ENCODE measurements around the gene SLC7A9.
"Not testable (repeated sequence)": the region's sequence is repeated elsewhere in the genome, so short reads cannot be mapped to it uniquely, and the experiment has no call there.

Gene SLC7A9

DNA sequence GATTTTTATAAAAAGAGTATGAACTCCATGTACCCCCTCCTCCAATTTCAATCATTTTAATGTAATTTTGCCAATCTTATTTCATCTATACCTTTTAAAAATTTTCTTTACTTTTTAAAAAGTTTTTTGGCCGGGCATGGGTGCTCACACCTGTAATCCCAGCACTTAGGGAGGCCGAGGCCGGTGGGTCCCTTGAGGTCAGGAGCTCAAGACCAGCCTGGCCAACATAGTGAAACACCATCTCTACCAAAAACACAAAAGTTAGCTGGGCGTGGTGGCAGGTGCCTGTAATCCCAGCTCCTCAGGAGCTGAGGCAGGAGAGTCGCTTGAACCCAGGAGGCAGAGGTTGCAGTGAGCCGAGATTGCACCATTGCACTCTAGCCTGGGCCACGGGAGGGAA lies 36.2 kb downstream of the SLC7A9 start:
- H3K9ac ChIP-seq (ENCODE audit: low read length) = not testable (repeated sequence)

DNA sequence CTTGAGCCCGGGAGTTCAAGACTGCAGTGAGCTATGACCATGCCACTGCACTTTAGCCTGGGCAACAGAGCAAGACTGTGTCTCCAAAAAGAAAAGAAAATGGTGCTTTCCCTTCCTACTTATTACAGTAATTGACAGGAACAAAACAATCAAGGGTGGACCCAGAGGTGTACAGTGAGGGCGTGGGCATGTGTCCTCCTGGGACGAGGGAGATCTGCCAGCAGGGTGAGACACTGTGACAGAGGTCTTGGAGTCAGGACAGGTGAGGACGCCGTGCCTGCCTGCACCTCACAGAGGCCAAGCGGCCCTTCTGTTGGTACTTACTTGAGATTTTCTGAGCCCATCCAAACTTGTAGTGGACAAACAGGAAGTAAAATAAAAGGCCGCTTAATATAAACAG lies 36.7 kb downstream of the SLC7A9 start:
- not testable (repeated sequence) for H3K27me3 ChIP-seq (replicated peaks; ENCODE audit: control insufficient read depth, insufficient read depth, low read length); H3K9ac ChIP-seq (ENCODE audit: low read length); H3K36me3 ChIP-seq (ENCODE audit: control insufficient read depth, insufficient read depth, low read length, severe bottlenecking); H3K9me3 ChIP-seq (ENCODE audit: control insufficient read depth, low read length); H3K4me1 ChIP-seq (ENCODE audit: control insufficient read depth, insufficient read depth, low read length); DNase-seq (ENCODE audit: low read depth); H3K4me3 ChIP-seq (ENCODE audit: low read length)

More for the DNA sequence above, 36.2 kb downstream of the SLC7A9 start:
- not testable (repeated sequence) for DNase-seq (ENCODE audit: low read depth); H3K36me3 ChIP-seq (ENCODE audit: control insufficient read depth, insufficient read depth, low read length, severe bottlenecking); H3K27me3 ChIP-seq (replicated peaks; ENCODE audit: control insufficient read depth, insufficient read depth, low read length); H3K9me3 ChIP-seq (ENCODE audit: control insufficient read depth, low read length); H3K4me1 ChIP-seq (ENCODE audit: control insufficient read depth, insufficient read depth, low read length); H3K4me3 ChIP-seq (ENCODE audit: low read length)

- not testable (repeated sequence) for DNase-seq (ENCODE audit: low read depth); H3K4me3 ChIP-seq (ENCODE audit: low read length); H3K4me1 ChIP-seq (ENCODE audit: control insufficient read depth, insufficient read depth, low read length); H3K36me3 ChIP-seq (ENCODE audit: control insufficient read depth, insufficient read depth, low read length, severe bottlenecking); H3K9me3 ChIP-seq (ENCODE audit: control insufficient read depth, low read length); H3K9ac ChIP-seq (ENCODE audit: low read length); H3K27me3 ChIP-seq (replicated peaks; ENCODE audit: control insufficient read depth, insufficient read depth, low read length)
Observed at GRCh38 chr19:32832094-32832493, 37.5 kb downstream of the SLC7A9 start.

- H3K4me1 ChIP-seq (ENCODE audit: control insufficient read depth, insufficient read depth, low read length) = no peaks in the 10 kb centered on the region
- H3K27me3 ChIP-seq (replicated peaks; ENCODE audit: control insufficient read depth, insufficient read depth, low read length) = peaks cover 2% of the 10 kb centered on the region
- DNase-seq (ENCODE audit: low read depth) = no peak
- H3K9me3 ChIP-seq (ENCODE audit: control insufficient read depth, low read length) = no peaks in the 10 kb centered on the region
- no peak overlapping the region for H3K9ac ChIP-seq (ENCODE audit: low read length)
- no peaks in the 10 kb centered on the region for H3K36me3 ChIP-seq (ENCODE audit: control insufficient read depth, insufficient read depth, low read length, severe bottlenecking)
- no peak overlapping the region for H3K4me3 ChIP-seq (ENCODE audit: low read length)
Observed at GRCh38 chr19:32831611-32832010, 38.0 kb downstream of the SLC7A9 start.

GRCh38 chr19:32830231-32831014 lies 39.1 kb downstream of the SLC7A9 start:
- no peaks in the 10 kb centered on the region for H3K36me3 ChIP-seq (ENCODE audit: control insufficient read depth, insufficient read depth, low read length, severe bottlenecking)
- H3K27me3 ChIP-seq (replicated peaks; ENCODE audit: control insufficient read depth, insufficient read depth, low read length) = peaks cover 7% of the 10 kb centered on the region
- DNase-seq (ENCODE audit: low read depth) = no peak
- no peaks in the 10 kb centered on the region for H3K4me1 ChIP-seq (ENCODE audit: control insufficient read depth, insufficient read depth, low read length)
- no peaks in the 10 kb centered on the region for H3K9me3 ChIP-seq (ENCODE audit: control insufficient read depth, low read length)
- H3K9ac ChIP-seq (ENCODE audit: low read length) = no peak overlapping the region
- no peak overlapping the region for H3K4me3 ChIP-seq (ENCODE audit: low read length)

GRCh38 chr19:32829345-32829896 lies 40.1 kb downstream of the SLC7A9 start:
- peaks cover 17% of the 10 kb centered on the region for H3K27me3 ChIP-seq (replicated peaks; ENCODE audit: control insufficient read depth, insufficient read depth, low read length)
- no peak overlapping the region for H3K9ac ChIP-seq (ENCODE audit: low read length)
- H3K9me3 ChIP-seq (ENCODE audit: control insufficient read depth, low read length) = no peaks in the 10 kb centered on the region
- no peak for DNase-seq (ENCODE audit: low read depth)
- no peaks in the 10 kb centered on the region for H3K36me3 ChIP-seq (ENCODE audit: control insufficient read depth, insufficient read depth, low read length, severe bottlenecking)
- H3K4me3 ChIP-seq (ENCODE audit: low read length) = no peak overlapping the region
- H3K4me1 ChIP-seq (ENCODE audit: control insufficient read depth, insufficient read depth, low read length) = no peaks in the 10 kb centered on the region

DNA sequence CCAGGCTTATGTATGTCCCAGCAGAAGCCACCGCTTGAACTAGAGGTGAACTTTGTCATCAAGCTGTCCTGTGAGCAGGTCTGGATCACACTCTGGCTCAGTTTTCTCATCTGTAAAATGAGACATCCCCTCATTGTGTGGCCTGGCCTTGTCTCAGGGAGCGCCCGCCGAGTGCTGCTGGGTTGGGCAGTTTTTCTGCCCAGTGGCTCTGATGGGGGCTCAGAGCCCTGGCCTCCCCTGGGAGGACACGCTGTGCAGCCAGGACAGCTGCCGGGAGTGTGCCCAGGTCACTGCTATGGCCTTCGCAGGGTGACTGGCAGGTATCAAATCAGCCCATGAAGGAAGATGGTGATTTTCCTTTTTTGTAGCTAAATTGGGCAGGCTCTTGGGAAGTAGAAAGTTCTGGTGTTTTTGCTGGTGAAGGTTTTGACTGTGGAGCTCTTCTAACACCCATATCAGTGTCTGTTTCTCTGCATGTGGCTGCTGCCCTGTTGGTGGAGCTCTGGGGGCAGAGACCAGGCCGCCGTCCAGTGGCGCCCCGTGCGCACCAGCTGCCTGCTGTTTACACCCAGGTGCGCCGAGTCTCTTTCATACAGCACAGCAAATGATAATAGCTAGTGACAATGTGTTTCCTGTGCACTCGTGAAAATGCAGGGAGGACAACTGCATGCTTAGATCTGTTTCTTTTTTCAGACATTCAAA lies 40.8 kb downstream of the SLC7A9 start:
- H3K9me3 ChIP-seq (ENCODE audit: control insufficient read depth, low read length) = no peaks in the 10 kb centered on the region
- H3K36me3 ChIP-seq (ENCODE audit: control insufficient read depth, insufficient read depth, low read length, severe bottlenecking) = no peaks in the 10 kb centered on the region
- peaks cover 21% of the 10 kb centered on the region for H3K27me3 ChIP-seq (replicated peaks; ENCODE audit: control insufficient read depth, insufficient read depth, low read length)
- H3K9ac ChIP-seq (ENCODE audit: low read length) = no peak overlapping the region
- no peaks in the 10 kb centered on the region for H3K4me1 ChIP-seq (ENCODE audit: control insufficient read depth, insufficient read depth, low read length)
- no peak for DNase-seq (ENCODE audit: low read depth)
- H3K4me3 ChIP-seq (ENCODE audit: low read length) = no peak overlapping the region

DNA sequence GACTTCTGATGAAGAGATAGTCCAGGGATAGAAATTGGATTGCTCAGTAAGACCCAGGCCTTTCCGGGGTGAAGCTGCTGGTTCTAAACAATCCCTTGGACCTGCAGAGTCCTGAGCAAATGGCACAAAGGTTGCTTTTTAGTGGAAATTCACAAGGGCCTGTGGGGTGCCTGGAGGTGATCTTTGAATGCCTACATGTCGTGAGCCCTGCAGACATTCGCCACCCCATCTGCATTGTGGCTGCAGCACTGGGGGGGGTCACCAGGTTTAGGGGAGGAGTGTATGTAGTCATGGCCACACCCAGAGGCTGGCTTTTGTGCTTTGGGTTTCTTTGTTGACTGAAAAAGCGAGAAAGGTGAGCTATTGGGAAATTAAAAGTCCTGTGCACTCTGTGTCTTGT lies 41.4 kb downstream of the SLC7A9 start:
- Histone ChIP-seq H3K9ac (ENCODE audit: low read length) (no peak overlapping the region), H3K9me3 (ENCODE audit: control insufficient read depth, low read length) (no peaks in the 10 kb centered on the region), H3K4me3 (ENCODE audit: low read length) (no peak overlapping the region), H3K36me3 (ENCODE audit: control insufficient read depth, insufficient read depth, low read length, severe bottlenecking) (no peaks in the 10 kb centered on the region), H3K4me1 (ENCODE audit: control insufficient read depth, insufficient read depth, low read length) (no peaks in the 10 kb centered on the region), H3K27me3 (replicated peaks; ENCODE audit: control insufficient read depth, insufficient read depth, low read length) (peaks cover 21% of the 10 kb centered on the region)
- DNase-seq (ENCODE audit: low read depth) = no peak

DNA sequence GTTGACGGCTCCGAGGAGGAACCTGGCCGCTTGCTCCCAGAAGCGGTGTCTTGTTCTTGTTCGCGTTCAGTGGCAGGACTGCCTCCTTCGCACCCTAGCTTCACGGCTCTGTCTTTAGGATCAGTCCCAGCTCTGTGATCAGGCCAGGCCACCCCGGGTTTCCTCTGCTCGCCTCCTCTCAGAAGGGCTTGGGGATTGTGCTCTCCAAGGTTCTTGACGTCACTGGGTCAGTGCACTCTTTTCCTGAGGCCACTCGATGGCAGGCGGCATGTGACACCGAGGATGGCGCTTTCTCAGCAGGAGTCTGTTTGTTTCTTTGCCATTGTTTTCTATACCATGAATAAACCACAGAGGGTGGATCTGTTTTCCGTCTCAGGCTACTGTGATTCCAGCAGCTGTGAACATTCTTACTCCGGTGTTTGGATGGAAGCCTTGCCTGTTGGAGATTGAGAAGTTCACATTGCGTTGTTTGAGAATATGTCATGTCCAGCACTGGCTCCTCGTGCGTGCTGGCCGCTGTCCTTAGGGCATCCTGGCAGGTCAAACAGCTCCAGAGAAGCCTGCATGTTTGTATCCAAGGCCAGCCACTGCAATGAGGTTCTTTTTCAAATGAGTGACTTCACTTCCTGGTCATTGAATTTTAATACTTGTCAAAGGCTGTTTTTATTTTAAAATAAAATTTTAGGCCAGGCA lies 44.5 kb downstream of the SLC7A9 start:
- Histone ChIP-seq H3K27me3 (replicated peaks; ENCODE audit: control insufficient read depth, insufficient read depth, low read length) (peaks cover 35% of the 10 kb centered on the region), H3K4me3 (ENCODE audit: low read length) (no peak overlapping the region)

GRCh38 chr19:32824191-32824751 lies 45.3 kb downstream of the SLC7A9 start:
- Histone ChIP-seq H3K9me3 (ENCODE audit: control insufficient read depth, low read length) (no peaks in the 10 kb centered on the region), H3K9ac (ENCODE audit: low read length) (no peak overlapping the region), H3K36me3 (ENCODE audit: control insufficient read depth, insufficient read depth, low read length, severe bottlenecking) (no peaks in the 10 kb centered on the region), H3K4me3 (ENCODE audit: low read length) (no peak overlapping the region), H3K27me3 (replicated peaks; ENCODE audit: control insufficient read depth, insufficient read depth, low read length) (peaks cover 43% of the 10 kb centered on the region), H3K4me1 (ENCODE audit: control insufficient read depth, insufficient read depth, low read length) (no peaks in the 10 kb centered on the region)
- DNase-seq (ENCODE audit: low read depth) = no peak

More for the DNA sequence above, 44.5 kb downstream of the SLC7A9 start:
- no peaks in the 10 kb centered on the region for H3K36me3 ChIP-seq (ENCODE audit: control insufficient read depth, insufficient read depth, low read length, severe bottlenecking)
- H3K4me1 ChIP-seq (ENCODE audit: control insufficient read depth, insufficient read depth, low read length) = no peaks in the 10 kb centered on the region
- no peak overlapping the region for H3K9ac ChIP-seq (ENCODE audit: low read length)
- no peaks in the 10 kb centered on the region for H3K9me3 ChIP-seq (ENCODE audit: control insufficient read depth, low read length)
- DNase-seq (ENCODE audit: low read depth) = no peak

- Histone ChIP-seq H3K4me1 (ENCODE audit: control insufficient read depth, insufficient read depth, low read length) (no peaks in the 10 kb centered on the region), H3K36me3 (ENCODE audit: control insufficient read depth, insufficient read depth, low read length, severe bottlenecking) (no peaks in the 10 kb centered on the region), H3K9me3 (ENCODE audit: control insufficient read depth, low read length) (no peaks in the 10 kb centered on the region), H3K4me3 (ENCODE audit: low read length) (no peak overlapping the region), H3K9ac (ENCODE audit: low read length) (no peak overlapping the region), H3K27me3 (replicated peaks; ENCODE audit: control insufficient read depth, insufficient read depth, low read length) (peaks cover 43% of the 10 kb centered on the region)
- no peak for DNase-seq (ENCODE audit: low read depth)
Observed at GRCh38 chr19:32823747-32824102, 45.8 kb downstream of the SLC7A9 start.
